ENCODE data around the gene ST6GAL1. TPM values are rescaled to one million over a fixed set of nuclear protein-coding genes. Genes with fewer than 3 reads are reported as not detected.

ST6GAL1 gene
- total RNA-seq, 1 experiment from 2014 or later = 25.6 TPM

GRCh38 chr3:186939536-186939935, 9.2 kb downstream of the ST6GAL1 start:
- Histone ChIP-seq H3K9me3 (ENCODE audit: insufficient read depth, low read depth) (no peaks in the 10 kb centered on the region), H3K36me3 (ENCODE audit: low read depth) (0 out of 2 replicates have a peak, but pooled peaks cover 7% of the 10 kb centered on the region), H3K9me2 (ENCODE audit: insufficient read depth) (no peaks in the 10 kb centered on the region), H2AFZ (no peak overlapping the region), H3K4me2 (no peak overlapping the region), H3K4me3 (no peak overlapping the region), H3K79me2 (ENCODE audit: low read depth) (no peaks in the 10 kb centered on the region), H3K27ac (no peak overlapping the region), H4K20me1 (ENCODE audit: insufficient read depth) (no peaks in the 10 kb centered on the region), H3F3A (ENCODE audit: insufficient read depth, low read depth) (no peaks in the 10 kb centered on the region), H3K4me1 (replicated peaks; ENCODE audit: insufficient read depth) (no peaks in the 10 kb centered on the region), H3K27me3 (ENCODE audit: insufficient read depth, low read depth) (no peaks in the 10 kb centered on the region)
- TF ChIP-seq, protein P1, sequence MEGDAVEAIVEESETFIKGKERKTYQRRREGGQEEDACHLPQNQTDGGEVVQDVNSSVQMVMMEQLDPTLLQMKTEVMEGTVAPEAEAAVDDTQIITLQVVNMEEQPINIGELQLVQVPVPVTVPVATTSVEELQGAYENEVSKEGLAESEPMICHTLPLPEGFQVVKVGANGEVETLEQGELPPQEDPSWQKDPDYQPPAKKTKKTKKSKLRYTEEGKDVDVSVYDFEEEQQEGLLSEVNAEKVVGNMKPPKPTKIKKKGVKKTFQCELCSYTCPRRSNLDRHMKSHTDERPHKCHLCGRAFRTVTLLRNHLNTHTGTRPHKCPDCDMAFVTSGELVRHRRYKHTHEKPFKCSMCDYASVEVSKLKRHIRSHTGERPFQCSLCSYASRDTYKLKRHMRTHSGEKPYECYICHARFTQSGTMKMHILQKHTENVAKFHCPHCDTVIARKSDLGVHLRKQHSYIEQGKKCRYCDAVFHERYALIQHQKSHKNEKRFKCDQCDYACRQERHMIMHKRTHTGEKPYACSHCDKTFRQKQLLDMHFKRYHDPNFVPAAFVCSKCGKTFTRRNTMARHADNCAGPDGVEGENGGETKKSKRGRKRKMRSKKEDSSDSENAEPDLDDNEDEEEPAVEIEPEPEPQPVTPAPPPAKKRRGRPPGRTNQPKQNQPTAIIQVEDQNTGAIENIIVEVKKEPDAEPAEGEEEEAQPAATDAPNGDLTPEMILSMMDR (conservative IDR thresholded peaks at IDR 0.05) = no peak
- no peak for TF ChIP-seq EZH2 (IDR thresholded peaks at IDR 0.05; ENCODE audit: low read depth)
- ChIA-PET CTCF (no interaction called here), POLR2A (ENCODE audit: unreplicated experiment) (no interaction called here)
- no peak for DNase-seq
- intact Hi-C loops (cut with micrococcal nuclease; ENCODE audit: unreplicated experiment) = loop anchor here (10.0 kb wide), 2 partner anchors 225 to 325 kb away; partner anchors contain the start of gene AHSG
- no TSS peak for BruUV-seq (replicated peaks)

- Histone ChIP-seq H3K79me2 (ENCODE audit: low read depth) (no peaks in the 10 kb centered on the region), H4K20me1 (ENCODE audit: insufficient read depth) (no peaks in the 10 kb centered on the region), H3K27ac (no peak overlapping the region), H3K36me3 (ENCODE audit: low read depth) (0 out of 2 replicates have a peak, but pooled peaks cover 7% of the 10 kb centered on the region), H3K4me2 (no peak overlapping the region), H3F3A (ENCODE audit: insufficient read depth, low read depth) (no peaks in the 10 kb centered on the region), H3K9me3 (ENCODE audit: insufficient read depth, low read depth) (no peaks in the 10 kb centered on the region), H2AFZ (no peak overlapping the region), H3K9me2 (ENCODE audit: insufficient read depth) (no peaks in the 10 kb centered on the region), H3K4me1 (replicated peaks; ENCODE audit: insufficient read depth) (no peaks in the 10 kb centered on the region), H3K4me3 (no peak overlapping the region), H3K27me3 (ENCODE audit: insufficient read depth, low read depth) (no peaks in the 10 kb centered on the region)
- ChIA-PET CTCF (no interaction called here), POLR2A (ENCODE audit: unreplicated experiment) (no interaction called here)
- no peak for DNase-seq
- BruUV-seq (replicated peaks) = no TSS peak
- TF ChIP-seq, protein P1 (conservative IDR thresholded peaks at IDR 0.05) = no peak
- TF ChIP-seq EZH2 (IDR thresholded peaks at IDR 0.05; ENCODE audit: low read depth) = no peak
- intact Hi-C loops (cut with micrococcal nuclease; ENCODE audit: unreplicated experiment) = no loop called here
These were observed 10.6 kb downstream of the ST6GAL1 start for GRCh38 chr3:186940967-186941366.

GRCh38 chr3:186942168-186942567, 11.8 kb downstream of the ST6GAL1 start:
- H3K4me1 ChIP-seq (replicated peaks; ENCODE audit: insufficient read depth) = no peaks in the 10 kb centered on the region
- no peaks in the 10 kb centered on the region for H3K9me2 ChIP-seq (ENCODE audit: insufficient read depth)
- no TSS peak for BruUV-seq (replicated peaks)
- ChIA-PET CTCF (interaction anchor here (0.5 to 0.6 kb wide), 2 partner anchors 11 to 766 kb away, joined by 4 to 6 read pairs; no protein-coding TSS in a partner anchor), POLR2A (ENCODE audit: unreplicated experiment) (no interaction called here)
- H3F3A ChIP-seq (ENCODE audit: insufficient read depth, low read depth) = no peaks in the 10 kb centered on the region
- H3K9me3 ChIP-seq (ENCODE audit: insufficient read depth, low read depth) = no peaks in the 10 kb centered on the region
- H3K4me3 ChIP-seq = no peak overlapping the region
- no peaks in the 10 kb centered on the region for H3K27me3 ChIP-seq (ENCODE audit: insufficient read depth, low read depth)
- no peak overlapping the region for H2AFZ ChIP-seq
- no peak overlapping the region for H3K27ac ChIP-seq
- no peak for DNase-seq
- no peak overlapping the region for H3K4me2 ChIP-seq
- 0 out of 2 replicates have a peak, but pooled peaks cover 7% of the 10 kb centered on the region for H3K36me3 ChIP-seq (ENCODE audit: low read depth)
- TF ChIP-seq EZH2 (IDR thresholded peaks at IDR 0.05; ENCODE audit: low read depth) = no peak
- TF ChIP-seq, protein P1 (conservative IDR thresholded peaks at IDR 0.05) = no peak
- no peaks in the 10 kb centered on the region for H3K79me2 ChIP-seq (ENCODE audit: low read depth)
- intact Hi-C loops (cut with micrococcal nuclease; ENCODE audit: unreplicated experiment) = no loop called here
- no peaks in the 10 kb centered on the region for H4K20me1 ChIP-seq (ENCODE audit: insufficient read depth)

Data from PC-9 (cell line).